Glomerular endothelial cell (primary cell): ENCODE measurements around the gene ARMC9. TPM values are rescaled to one million over a fixed set of nuclear protein-coding genes. Genes with fewer than 3 reads are reported as not detected.

Experiments
- DNase-seq: peaks from one replicate; pipeline ENCODE4 v3.0.0-alpha.2; 2011; ENCODE audit warnings: low read depth, low spot score; ENCODE audit errors: extremely low read depth
- total RNA-seq: library from RNA; depleted of rRNA; stranded (reverse); fragments of >200 nt; gene quantifications from 2 replicates; pipeline ENCODE4 v1.2.3, GENCODE V29; 2015

The ARMC9 gene
- total RNA-seq, 1 donor from 2014 or later: 21.3 TPM

GRCh38 chr2:231305221-231305620 is 106.8 kb downstream of the ARMC9 start:
- DNase-seq: no peak

- no peak for DNase-seq
These were observed 108.5 kb downstream of the ARMC9 start for GRCh38 chr2:231306791-231307393.

DNA sequence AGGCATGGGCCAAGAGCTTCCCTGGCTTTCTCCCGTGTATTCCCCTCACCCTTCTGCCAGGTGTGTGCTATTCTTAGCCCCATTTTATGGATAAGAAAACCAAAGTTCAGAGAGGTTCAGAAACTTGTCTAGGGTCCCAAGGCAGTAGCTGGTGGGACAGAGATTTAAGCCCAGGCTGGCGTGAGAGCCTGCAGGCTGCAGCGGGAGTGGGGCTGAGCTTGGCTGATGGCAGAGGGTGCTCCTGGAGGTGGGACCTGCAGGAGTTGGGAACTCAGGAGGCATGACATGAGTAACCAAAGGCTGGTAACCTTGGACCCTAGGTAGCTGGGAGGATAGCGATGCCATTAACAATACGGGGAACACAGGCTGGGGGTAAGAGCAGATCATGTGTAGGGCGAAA is 109.8 kb downstream of the ARMC9 start:
- no peak for DNase-seq

- no peak for DNase-seq
These were observed 110.4 kb downstream of the ARMC9 start for GRCh38 chr2:231308631-231309428.

DNA sequence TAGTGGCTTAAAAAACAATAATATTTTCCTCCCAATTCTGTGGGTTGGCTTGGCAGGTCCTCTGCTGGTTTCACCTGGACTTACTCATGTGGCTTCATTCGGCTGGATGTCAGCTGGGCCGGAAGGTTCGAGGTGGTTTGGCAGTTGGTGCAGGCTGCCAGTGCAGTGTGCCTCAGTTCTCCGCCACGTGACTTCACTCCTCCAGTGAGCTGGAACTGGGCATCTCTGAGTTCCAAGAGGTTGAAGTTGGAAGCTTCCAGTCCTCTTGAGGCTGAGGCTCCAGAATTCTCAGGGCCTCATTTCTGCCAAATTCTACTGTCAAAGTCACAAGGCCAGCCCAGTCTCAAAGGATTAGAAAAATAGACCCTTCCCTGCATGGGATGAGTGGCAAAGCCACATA is 113.6 kb downstream of the ARMC9 start:
- no peak for DNase-seq

DNA sequence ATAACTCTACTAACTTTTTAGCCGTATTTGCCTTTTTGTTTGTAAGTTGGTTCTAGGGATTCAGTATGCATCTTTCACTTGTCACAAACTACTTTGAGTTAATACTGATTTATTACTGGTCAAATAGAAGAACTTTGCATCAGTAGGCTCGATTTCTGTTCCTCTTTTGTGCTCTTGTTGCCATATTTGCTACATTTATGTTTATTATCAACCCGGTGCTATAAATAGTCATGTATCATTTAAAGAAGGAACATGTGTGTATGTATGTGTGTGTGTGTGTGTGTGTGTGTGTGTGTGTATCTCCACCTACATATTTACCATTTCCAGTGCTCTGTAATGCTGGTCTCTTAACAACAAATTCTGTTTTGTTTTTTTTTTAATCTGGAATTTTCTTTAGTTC is 117.5 kb downstream of the ARMC9 start:
- DNase-seq: no peak

GRCh38 chr2:231317579-231317978 is 119.1 kb downstream of the ARMC9 start:
- DNase-seq: no peak

- DNase-seq: no peak
These were observed 120.0 kb downstream of the ARMC9 start for GRCh38 chr2:231318436-231318835.

DNA sequence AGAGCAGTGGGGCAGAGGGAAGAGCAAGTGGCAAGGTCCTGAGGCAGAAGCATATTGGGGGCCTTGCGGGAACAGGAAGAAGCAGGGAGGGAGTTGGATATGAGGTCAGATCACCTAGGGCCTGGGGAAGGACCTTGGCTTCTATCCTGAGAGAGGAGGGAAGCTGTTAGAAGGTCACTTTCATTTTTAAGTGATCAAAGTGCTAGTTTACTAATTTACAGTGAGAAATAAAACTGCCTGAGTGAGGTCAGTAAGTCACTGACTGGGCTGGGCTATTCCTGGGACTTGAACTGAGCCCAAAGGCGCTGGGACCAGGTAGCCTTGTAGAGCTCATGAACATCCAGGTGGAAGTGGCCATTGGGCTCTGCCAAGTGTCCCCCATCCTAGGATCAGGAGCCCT is 120.5 kb downstream of the ARMC9 start:
- DNase-seq: no peak

- DNase-seq: no peak
These were observed 121.4 kb downstream of the ARMC9 start for GRCh38 chr2:231319867-231320266.

DNA sequence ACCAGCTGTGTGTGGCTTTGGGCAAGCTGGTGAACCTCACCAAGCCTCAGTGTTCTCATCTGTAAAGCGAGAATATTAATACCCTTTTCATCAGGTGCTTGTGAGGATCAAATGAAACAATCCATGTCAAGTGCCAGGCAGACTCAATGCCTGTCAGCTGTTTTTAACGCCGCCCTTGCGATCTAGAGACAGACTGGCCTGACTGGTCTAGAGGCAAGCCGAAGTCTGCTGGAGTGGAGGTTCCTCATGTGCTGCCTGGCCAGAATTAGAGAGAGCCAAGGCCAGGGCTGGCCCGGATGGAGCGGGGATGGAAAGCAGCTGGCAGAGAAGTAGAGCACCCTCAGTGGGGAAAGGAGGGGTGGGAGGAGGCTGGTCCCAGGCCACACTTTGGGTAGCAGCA is 122.6 kb downstream of the ARMC9 start:
- DNase-seq: no peak

DNA sequence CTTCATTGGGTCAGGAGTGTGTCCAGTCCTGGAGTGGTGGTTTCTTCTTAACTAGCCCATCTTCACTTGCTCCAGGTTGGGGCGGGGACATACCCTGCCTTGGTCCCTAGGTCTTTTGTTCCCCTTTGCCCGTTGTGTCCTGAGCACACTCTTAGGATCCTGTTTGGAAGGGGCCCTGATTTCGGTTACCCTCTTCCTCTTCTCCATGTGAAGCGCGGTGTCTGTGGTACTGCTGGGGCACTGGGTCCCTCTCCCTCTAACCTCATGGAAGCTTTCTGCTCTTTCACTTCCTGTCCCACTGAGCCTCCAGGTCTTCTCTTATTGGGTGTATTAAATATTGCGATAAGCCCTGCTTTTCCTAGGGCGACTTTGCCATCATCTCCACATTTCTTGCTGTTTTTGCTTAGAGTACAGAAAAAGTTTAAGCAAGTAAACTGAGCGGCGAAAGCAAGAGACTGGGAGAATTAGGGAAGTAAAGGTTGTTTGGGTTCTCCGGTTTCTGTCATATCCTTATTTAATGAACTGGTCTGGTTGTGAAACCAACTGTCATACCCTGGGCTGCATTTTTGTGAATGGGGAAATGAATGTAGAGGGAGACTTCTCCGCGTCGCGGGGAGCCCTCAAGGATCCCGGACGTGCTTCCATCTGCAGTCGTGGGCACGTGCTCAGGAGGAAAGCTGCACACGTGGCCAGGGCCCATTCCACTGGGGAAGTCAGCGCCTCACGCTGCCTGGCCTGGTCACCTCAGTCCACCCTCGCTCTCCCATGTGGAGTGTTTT is 123.3 kb downstream of the ARMC9 start:
- no peak for DNase-seq

- no peak for DNase-seq
These were observed 124.9 kb downstream of the ARMC9 start for GRCh38 chr2:231323316-231323715.

- DNase-seq: no peak
These were observed 127.4 kb downstream of the ARMC9 start for GRCh38 chr2:231325826-231326225.

DNA sequence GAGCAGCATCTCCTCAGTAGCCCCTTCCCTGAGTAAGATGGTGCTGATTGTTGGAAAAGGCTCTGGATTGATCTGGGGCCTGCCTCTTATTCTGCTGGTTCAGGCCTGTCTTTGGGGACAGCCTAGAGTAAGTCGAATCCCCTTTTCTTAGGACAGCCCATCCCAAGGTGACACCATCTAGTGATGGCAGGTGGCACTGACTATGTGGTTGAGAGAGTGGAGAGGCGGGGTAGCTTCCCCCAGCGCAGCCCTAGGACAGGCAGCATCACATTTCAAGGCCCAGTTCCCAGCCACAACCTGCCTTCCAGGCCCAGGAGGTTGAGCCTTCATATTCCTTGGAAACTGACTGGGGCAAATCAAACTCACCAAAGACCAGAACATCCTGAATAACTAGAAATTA is 128.0 kb downstream of the ARMC9 start:
- no peak for DNase-seq

DNA sequence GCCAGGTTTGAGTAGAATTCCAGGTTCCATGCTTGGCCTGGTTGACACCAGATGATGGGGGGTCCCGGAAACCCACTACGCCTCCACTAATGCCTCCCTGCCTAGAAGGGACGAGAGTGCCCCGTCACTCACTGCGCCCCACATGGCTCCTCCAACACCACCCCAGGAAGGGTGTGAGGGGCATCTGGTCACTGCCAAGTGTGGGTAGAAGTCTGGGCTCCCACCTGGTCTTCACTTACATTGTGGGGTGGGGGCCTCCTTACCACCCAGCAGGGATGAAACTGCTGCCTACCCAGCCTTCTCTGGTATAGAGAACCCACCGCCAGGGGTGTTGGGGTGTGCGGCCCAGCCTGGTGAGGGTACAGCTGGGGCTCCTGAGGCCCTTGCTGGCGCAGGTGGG is 131.9 kb downstream of the ARMC9 start:
- no peak for DNase-seq

DNA sequence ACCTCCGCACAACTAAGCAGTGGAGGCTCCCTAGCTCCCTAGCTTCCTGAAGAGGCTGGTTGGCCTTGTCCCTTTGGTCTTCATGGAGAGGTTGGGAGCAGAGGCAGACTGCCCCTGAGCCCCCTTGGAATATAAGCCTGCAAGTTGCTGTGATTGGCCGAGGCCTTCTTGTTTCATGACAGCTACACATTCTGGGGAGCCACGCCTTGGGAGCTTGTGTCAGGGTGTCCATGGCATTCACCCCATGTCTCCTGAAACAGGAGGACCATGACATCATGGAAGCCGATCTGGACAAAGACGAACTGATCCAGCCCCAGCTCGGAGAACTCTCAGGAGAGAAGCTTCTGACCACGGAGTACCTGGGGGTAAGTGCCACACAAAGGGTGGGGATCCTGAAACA is 133.1 kb downstream of the ARMC9 start:
- DNase-seq: no peak

GRCh38 chr2:231332388-231332787 is 134.0 kb downstream of the ARMC9 start:
- no peak for DNase-seq

DNA sequence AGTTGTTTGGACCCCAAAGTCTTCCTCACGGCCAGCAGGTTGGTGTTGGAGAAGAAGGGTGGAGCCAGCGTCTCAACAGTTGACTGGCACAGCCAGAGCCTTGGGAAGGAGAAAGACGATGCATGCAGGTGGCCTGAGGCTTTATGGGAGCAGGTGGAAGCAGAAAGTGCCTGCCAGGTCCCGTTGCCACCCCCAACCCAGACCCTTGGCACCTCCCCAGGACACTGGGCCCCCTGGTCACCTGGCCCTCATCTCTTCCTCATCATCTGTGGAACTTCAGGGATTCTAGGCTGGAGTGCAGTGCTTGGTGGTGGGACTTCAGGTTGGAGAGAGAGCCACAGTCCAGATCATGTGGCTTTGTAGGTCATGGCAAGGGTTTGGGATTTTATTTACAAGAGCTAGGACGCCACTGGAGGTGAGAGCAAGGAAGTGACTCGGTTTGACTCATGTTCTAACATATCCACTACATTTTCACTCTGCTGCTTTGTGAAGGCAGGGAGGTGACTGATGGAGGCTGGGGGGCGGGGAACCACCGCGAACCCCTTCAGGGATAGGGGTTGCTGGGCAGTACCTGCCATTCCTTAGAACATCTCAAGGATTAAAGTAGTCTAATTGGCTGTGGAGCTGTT is 134.6 kb downstream of the ARMC9 start:
- no peak for DNase-seq

DNA sequence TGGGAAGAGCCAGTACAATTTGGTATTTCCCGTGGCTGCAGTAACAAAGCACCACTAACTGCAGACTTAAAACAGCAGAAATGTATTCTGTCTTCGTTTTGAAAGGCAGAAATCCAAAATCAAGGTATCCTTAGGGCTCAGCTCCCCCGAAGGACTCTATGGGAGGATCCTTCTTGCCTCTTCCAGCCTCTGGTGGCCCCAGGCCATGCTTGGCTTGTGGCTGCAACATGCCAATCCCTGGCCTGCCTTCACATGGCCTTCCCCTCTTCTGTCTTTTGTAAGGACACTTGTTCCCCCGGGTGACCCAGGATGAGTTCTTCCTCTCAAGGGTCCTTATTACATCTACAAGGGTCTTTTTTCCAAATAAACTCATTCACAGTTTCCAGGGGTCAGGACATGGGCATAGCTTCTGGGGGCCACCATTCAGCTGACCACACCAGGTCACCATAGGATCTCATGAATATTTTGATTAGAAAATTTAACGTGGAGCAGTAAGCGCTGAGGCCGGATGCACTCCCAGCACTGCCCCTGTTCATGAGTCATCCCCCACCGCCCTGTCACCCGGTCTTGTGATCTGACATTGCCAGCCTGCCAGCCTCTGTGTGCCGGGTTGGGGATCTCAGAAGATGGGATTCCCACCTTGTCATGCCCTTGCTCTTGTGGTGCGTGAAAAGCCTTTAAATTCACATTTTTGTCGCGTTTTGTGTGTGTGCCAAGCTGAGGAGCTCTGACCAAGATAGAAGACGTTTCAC is 135.9 kb downstream of the ARMC9 start:
- no peak for DNase-seq

DNA sequence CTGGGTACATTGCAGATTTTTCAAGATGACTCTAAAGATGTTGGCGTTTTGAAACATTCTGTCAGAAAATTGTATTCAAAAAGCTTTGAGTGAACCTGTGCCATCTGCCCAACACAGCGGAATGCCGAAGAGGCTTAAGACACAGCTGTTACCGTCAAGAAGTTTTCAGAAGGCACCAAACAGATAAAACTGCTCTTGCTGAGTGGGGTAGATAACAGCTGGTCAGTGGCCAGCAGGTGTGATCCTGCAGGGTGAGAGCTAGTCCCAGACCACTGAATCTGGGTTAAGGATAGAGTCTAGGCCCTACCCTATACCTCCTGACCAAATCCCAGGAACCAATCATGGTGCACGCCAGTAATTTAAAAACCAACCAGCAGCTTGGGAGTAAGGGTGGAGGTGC is 136.6 kb downstream of the ARMC9 start:
- DNase-seq: no peak
